KOPT-K1 (cell line): ENCODE measurements around the gene ABCC6.
"Not testable (repeated sequence)": the region's sequence is repeated elsewhere in the genome, so short reads cannot be mapped to it uniquely, and the experiment has no call there.

Experiments
- H3K27ac ChIP-seq: fragments of 200-600 bp; sonication (generic); 2 replicates; pipeline ENCODE4 v1.5.1; 2016; ENCODE audit warnings: antibody characterized with exemption, mild to moderate bottlenecking, low read depth, low read length; ENCODE audit not compliant: poor library complexity, severe bottlenecking
- H3K36me3 ChIP-seq: fragments of 200-600 bp; sonication (generic); 2 replicates; pipeline ENCODE4 v1.5.1; 2017; ENCODE audit warnings: antibody characterized with exemption, mild to moderate bottlenecking, low read length, moderate library complexity; ENCODE audit not compliant: insufficient read depth
- H3K9me3 ChIP-seq: fragments of 200-600 bp; sonication (generic); 2 replicates; pipeline ENCODE4 v1.5.1; 2017; ENCODE audit warnings: antibody characterized with exemption, low read length, mild to moderate bottlenecking; ENCODE audit not compliant: insufficient read depth, poor library complexity, severe bottlenecking

Gene ABCC6

DNA sequence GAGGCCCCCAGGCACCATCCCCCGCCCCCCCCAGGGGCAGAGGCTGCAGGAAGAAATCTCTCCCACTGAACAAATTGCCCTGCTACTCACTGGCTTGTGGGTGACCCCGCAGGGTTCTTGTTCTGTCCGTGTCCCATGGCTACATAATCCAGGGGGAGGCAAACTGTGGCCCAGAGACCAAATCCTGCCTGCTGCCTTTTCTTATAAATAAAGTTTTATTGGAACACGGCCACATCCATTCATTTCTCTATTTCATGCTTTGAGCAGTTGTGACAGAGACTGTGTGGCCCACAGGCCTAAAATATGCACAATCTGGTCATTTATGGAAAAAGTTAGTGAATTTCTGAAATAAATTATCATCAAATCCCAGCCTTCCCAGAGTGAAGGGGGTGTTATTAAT, 38.2 kb downstream of the ABCC6 start:
- Histone ChIP-seq H3K9me3 (no peaks in the 10 kb centered on the region), H3K36me3 (no peaks in the 10 kb centered on the region), H3K27ac (no peak overlapping the region)

DNA sequence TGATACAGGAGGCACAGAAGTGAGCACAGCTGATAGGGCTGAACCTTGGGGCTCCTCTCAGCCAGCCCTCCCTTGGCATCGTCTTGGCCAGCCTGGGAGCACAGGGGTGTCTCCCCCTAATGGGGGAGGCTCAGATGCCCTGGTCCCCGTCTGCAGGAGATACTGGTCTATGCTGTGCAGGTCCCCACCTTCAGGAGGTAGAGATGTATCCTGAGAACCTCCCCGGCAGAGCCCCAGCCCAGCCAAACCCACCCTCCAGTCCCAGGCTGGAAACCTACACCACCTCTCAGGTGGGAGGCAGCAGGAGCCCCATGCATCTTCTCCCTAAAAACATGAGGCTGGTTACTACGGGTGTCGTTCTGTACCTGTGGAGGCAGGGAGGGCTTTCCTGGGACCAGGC, 38.7 kb downstream of the ABCC6 start:
- Histone ChIP-seq H3K36me3 (no peaks in the 10 kb centered on the region), H3K27ac (no peak overlapping the region)

DNA sequence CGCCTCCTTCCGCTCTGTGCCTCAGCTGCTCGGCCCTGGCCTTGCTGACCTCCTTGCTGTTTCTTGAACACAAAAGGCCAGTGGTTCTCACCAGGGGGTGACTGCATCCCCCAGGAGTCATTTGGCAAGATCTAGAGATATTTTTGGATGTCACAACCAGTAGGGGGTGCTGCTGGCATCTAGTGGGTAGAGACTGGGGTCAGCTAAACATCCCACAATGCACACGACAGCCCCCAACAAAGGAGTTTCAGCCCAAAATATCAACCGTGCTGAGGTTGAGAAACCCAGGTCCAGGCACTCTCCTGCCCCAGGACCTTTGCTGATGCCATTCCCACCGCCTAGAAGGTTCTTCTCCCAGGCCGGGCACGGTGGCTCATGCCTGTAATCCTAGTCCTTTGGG, 39.7 kb downstream of the ABCC6 start:
- Histone ChIP-seq H3K9me3 (no peaks in the 10 kb centered on the region), H3K36me3 (no peaks in the 10 kb centered on the region), H3K27ac (no peak overlapping the region)

More for the DNA sequence above, 38.7 kb downstream of the ABCC6 start:
- H3K9me3 ChIP-seq, result no peaks in the 10 kb centered on the region

DNA sequence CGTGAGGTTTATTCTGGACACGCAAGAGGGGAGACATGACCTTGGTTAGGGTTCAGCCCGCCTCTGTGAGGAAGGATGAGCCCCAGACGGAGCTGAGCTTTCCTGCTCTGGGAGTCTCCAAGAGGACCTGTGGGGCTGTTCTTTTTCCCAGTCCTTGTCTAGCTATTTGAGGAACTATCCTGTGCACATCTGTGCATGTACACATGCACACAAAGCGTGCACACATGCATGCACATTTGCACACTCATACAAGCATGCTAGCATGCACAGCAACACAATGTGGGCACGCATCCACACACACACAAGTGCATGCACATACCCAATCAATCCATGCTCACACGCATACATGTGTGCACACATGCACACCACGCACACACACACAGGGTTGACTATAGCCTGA, 40.4 kb downstream of the ABCC6 start:
- no peaks in the 10 kb centered on the region for H3K9me3 ChIP-seq
- no peak overlapping the region for H3K27ac ChIP-seq
- H3K36me3 ChIP-seq, result no peaks in the 10 kb centered on the region

DNA sequence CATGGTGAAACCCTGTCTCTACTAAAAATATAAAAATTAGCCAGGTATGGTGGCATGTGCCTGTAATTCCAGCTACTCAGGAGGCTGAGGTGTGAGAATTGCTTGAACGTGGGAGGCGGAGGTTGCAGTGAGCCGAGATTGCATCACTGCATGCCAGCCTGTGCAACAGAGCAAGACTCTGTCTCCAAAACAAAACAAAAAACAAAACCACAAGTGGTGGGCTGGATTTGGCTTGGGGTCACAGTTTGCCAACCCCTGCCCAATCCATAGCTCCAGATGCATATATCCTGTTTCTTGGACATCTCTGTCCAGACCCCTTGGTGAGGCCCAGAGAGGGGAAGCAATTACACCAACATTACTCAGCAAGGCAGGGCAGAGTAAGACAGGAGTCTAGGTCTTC, 41.5 kb downstream of the ABCC6 start:
- H3K36me3 ChIP-seq, H3K27ac ChIP-seq, H3K9me3 ChIP-seq: not testable (repeated sequence)

DNA sequence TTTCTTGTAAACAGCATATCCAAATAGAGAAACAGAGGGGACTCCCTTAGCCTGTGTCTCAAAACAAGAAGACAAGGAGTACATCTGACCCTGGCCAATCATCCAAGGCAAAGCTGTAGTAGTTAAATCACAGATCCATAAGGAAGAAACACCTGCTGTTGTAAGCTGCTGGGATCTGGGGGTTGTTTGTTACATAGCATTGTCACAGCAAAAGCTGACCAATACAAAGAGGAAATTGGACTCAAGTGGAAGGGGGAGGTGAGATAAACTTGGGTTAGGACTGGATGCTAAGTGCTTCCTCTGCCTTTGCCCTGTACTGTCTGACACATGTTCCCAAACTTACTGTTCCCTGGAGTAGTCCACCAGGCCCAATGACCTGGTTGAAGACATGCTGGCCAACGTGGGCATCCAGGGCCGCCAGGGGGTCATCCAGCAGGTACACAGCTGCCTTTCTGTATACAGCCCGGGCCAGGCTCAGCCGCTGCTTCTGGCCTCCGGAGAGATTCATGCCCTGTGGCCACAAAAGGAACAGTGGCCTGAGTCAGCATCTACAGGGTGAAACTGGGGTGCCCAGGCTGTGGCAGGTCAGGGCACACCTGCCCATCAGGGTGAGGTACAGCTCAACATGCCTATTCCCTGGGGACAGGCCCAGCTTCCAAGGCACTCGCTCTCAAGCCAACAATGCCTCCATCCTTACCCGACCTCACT, 44.7 kb downstream of the ABCC6 start:
- no peaks in the 10 kb centered on the region for H3K36me3 ChIP-seq
- no peak overlapping the region for H3K27ac ChIP-seq
- H3K9me3 ChIP-seq, result peaks cover 5% of the 10 kb centered on the region

DNA sequence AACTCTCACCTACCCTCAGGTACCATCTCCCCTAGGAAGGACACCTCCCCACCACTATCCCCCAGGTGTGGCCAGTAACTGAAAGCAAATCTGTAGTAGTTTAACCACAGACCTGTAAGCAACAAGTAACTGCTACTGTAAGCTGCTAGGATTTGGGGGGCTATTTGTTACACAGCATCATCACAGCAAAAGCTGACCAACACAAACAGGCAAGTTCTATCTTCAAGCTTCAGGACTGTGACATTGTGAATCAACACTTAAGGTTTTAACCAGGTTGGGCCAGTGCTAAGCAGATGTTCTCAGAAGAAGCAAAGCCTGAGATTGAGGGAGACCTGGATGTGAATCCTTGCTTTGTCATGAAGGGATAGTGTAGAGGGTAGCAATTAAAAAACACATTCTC, 47.0 kb downstream of the ABCC6 start:
- no peak overlapping the region for H3K27ac ChIP-seq
- peaks cover 5% of the 10 kb centered on the region for H3K9me3 ChIP-seq

DNA sequence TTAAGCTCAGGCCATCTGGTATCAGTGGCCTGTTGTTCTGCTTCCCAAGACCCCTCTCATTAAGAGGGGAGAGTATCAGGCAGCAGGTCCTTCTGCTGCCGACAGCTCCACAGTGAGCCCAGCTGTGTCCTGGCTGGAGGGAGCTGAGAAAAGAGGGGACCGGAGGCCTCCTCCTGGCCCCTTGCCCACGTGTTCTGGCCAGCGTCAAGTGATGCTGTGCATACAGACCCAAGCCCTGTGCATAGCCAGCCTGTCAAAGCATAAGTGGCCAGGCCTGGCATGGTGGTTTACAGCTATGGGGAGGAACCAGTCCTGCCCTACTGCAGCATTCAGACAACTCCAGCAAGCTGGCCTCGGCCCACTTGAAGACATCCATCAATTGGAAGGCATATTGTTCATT, 48.0 kb downstream of the ABCC6 start:
- no peak overlapping the region for H3K27ac ChIP-seq
- peaks cover 5% of the 10 kb centered on the region for H3K9me3 ChIP-seq
- H3K36me3 ChIP-seq, result no peaks in the 10 kb centered on the region

More for the DNA sequence above, 47.0 kb downstream of the ABCC6 start:
- H3K36me3 ChIP-seq, result no peaks in the 10 kb centered on the region

DNA sequence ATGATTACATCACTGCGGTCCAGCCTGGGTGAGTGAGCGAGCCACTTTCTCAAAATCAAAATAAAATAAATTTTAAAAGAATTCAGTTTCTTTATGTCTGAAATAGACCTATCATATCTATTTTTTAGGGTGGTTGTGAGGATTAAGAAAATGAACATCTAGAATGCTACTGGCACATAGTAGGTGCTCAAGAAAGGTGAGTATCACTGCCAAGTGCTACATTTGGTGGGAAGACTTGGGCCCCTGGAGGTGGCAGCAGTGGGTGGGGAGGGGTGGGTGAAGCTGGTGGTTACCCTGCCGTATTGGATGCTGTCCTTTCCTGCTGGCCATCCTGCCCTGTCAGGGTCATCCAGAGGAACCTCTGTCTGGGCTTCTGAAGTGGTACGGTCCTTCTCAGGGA, 50.3 kb downstream of the ABCC6 start:
- no peaks in the 10 kb centered on the region for H3K36me3 ChIP-seq
- no peak overlapping the region for H3K27ac ChIP-seq
- peaks cover 5% of the 10 kb centered on the region for H3K9me3 ChIP-seq

DNA sequence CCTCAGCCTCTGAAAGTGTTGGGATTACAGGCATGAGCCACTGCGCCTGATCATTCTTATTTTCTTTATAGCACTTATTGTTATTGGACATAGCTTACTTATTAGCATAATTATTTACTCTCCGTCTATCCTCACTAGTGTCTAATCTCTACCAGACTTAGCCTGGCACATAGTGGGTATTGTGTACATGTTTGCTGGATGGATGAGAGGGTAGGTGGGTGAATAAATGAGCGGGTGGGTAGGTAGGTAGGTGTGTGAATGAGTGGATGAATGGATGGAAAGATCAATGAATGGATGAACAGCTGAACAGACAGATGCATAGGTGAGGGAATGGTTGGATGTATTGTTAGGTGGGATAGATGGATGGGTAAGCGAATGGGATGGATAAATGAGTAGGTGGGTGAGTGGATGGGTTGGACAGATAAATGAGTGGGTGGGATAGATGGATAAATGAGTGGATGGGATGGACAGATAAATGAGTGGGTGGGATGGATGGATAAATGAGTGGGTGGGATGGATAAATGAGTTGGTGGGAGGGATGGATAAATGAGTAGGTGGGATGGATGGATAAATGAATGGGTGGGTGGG, 51.9 kb downstream of the ABCC6 start:
- Histone ChIP-seq H3K27ac (no peak overlapping the region), H3K36me3 (no peaks in the 10 kb centered on the region), H3K9me3 (peaks cover 5% of the 10 kb centered on the region)

DNA sequence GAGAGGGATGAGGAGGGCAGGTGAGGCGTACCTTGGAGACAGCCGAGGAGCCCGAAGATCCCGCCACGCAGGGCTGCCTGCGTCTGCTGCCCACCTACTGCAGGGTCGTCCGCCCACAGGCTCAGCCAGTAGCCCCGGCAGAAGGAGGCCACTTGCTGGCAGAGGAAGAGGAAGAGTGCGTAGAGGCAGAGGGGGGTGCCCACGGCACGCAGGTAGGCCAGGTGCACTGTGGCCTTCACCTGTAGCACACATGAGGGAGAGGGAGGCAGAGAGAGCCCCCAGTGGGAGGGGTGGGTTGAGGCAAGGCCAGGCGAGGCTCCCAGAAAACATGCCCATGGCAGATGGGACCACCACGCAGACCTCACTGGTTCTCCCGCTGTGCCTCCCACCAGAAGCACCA, 53.7 kb downstream of the ABCC6 start:
- Histone ChIP-seq H3K36me3 (no peaks in the 10 kb centered on the region), H3K27ac (no peak overlapping the region), H3K9me3 (no peaks in the 10 kb centered on the region)

DNA sequence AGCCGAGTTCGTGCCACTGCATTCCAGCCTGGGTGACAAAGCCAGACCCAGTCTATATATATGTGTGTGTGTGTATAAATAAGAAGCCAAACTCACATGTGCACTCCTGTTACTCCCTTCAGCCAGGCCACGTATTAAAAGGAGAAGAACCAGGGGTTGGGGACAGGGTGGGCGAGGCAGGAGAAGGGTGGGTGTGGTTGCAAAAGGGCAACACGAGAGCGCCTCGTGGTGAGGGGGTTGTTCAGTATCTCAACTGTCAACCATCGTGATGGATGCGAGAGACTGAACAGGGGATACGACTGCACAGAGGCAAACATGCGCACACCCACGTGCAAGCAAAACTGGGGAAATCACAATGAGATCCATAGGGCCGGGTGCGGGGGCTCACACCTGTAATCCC, 54.9 kb downstream of the ABCC6 start:
- no peak overlapping the region for H3K27ac ChIP-seq
- H3K9me3 ChIP-seq, result no peaks in the 10 kb centered on the region
- no peaks in the 10 kb centered on the region for H3K36me3 ChIP-seq

DNA sequence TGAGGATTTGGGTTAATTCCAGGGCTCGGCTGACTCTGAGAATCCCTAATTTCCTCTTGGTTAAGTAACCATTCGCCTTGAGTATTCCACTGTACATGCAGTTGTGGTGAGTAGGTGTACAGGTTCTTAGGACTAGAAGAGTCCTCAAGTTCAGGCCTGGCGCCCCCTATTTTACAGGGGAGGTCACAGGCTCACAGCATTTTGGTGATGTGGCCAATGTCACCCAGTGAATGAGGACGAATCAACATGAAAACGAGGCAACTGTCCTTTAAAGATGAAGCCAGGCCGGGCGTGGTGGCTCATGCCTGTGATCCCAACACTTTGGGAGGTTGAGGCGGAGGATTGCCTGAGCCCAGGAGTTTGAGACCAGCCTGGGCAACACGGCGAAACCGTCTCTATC, 55.4 kb downstream of the ABCC6 start:
- no peaks in the 10 kb centered on the region for H3K36me3 ChIP-seq
- H3K27ac ChIP-seq, result no peak overlapping the region
- H3K9me3 ChIP-seq, result no peaks in the 10 kb centered on the region

DNA sequence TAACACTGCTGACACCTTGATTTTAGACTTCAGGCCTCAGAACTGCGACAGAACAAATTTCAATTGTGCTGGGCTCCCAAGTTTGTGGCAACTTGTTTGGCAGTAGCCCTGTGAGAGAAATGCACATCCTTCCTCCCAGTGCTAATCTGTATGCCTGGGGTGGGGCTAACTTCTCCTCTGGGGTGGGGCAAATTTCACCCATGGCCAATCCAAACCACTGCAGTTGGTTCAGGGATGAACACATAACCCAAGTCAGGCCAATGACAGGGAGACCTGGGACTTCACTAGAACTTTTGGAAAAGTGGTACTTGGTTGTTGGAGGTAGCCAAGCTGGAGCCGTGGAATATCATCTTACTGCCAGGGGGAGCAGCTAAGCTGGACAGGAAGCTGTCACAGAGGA, 56.3 kb downstream of the ABCC6 start:
- no peaks in the 10 kb centered on the region for H3K36me3 ChIP-seq
- no peak overlapping the region for H3K27ac ChIP-seq
- no peaks in the 10 kb centered on the region for H3K9me3 ChIP-seq

DNA sequence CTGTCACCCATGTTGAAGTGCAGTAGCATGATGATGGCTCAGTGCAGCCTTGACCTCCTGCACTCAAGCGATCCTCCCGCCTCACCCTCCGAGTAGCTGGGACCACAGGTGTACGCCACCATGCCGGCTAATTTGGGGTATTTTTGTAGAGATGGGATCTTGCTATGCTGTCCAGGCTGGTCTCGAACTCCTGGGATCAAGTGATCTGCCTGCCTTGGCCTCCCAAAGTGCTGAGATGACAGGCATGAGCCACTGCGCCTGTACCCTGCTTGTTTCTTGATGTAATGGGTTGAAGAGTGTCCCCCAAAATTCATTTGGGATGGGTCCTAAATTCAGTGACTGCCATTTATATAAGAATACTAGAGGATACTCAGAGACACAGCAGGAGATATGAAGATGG, 57.2 kb downstream of the ABCC6 start:
- peaks cover 8% of the 10 kb centered on the region for H3K9me3 ChIP-seq
- no peak overlapping the region for H3K27ac ChIP-seq
- H3K36me3 ChIP-seq, result no peaks in the 10 kb centered on the region

DNA sequence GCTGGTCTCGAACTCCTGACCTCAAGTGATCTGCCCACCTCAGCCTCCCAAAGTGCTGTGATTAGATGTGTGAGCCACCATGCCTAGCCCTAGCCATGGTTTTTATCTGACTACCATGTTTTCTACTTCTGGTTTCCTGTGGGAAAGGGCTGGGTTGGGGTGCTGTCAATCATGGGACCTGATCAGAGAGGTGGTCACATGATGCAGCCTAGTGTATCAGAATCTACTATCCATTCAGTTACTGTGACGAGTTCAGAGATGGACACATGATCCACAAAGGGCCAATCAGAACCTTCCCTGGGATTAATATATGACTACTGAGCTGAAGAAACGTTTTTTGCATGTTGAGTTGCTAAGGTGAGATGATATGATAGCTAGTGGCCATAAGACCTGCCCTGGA, 59.1 kb downstream of the ABCC6 start:
- peaks cover 24% of the 10 kb centered on the region for H3K9me3 ChIP-seq
- H3K27ac ChIP-seq, result no peak overlapping the region
- no peaks in the 10 kb centered on the region for H3K36me3 ChIP-seq
